SK-N-SH treated with all-trans-retinoic acid at 6 μM for 48 hours (cell line): Measurements from ENCODE around the gene FRMD4A.

Experiments
- ATAC-seq: fragments of 200-7000 bp; cut with Tn5 transposase; 3 replicates; pipeline ENCODE4 v1.9.1; 2020; ENCODE audit warnings: mild to moderate bottlenecking, moderate library complexity
- ARNTL ChIP-seq: fragments of 450-650 bp; formaldehyde crosslinking; IDR thresholded peaks from 2 replicates; pipeline ENCODE4 v1.5.0; 2020; ENCODE audit warnings: low read depth, mild to moderate bottlenecking, moderate library complexity, borderline replicate concordance
- CREB5 ChIP-seq: fragments of 250-450 bp; sonication (Bioruptor Pico); IDR thresholded peaks from 2 replicates; pipeline ENCODE4 v1.5.1; 2020; ENCODE audit warnings: low read depth, mild to moderate bottlenecking, moderate library complexity
- CSDC2 ChIP-seq: fragments of 250-450 bp; sonication (Bioruptor Pico); IDR thresholded peaks from 2 replicates; pipeline ENCODE4 v1.5.0; 2020; ENCODE audit warnings: mild to moderate bottlenecking, moderate library complexity
- CSRNP3 ChIP-seq: fragments of 250-450 bp; sonication (Bioruptor Pico); IDR thresholded peaks from 2 replicates; pipeline ENCODE4 v1.5.1; 2021; ENCODE audit warnings: mild to moderate bottlenecking, moderate library complexity
- ESRRG ChIP-seq: fragments of 250-450 bp; sonication (Bioruptor Pico); IDR thresholded peaks from 2 replicates; pipeline ENCODE4 v1.6.1; 2021; ENCODE audit warnings: mild to moderate bottlenecking
- ISL1 ChIP-seq: fragments of 250-450 bp; sonication (Bioruptor Pico); IDR thresholded peaks from 2 replicates; pipeline ENCODE4 v2.1.2; 2022; ENCODE audit warnings: mild to moderate bottlenecking, moderate library complexity
- OSR1 ChIP-seq: fragments of 250-450 bp; sonication (Bioruptor Pico); IDR thresholded peaks from 2 replicates; pipeline ENCODE4 v1.8.0; 2022; ENCODE audit warnings: moderate library complexity, mild to moderate bottlenecking, inconsistent platforms
- PATZ1 ChIP-seq: fragments of 250-450 bp; sonication (Bioruptor Pico); IDR thresholded peaks from 2 replicates; pipeline ENCODE4 v1.8.0; 2020; ENCODE audit warnings: mild to moderate bottlenecking, moderate library complexity, borderline replicate concordance
- POU6F1 ChIP-seq: fragments of 250-450 bp; sonication (Bioruptor Pico); IDR thresholded peaks from 2 replicates; pipeline ENCODE4 v1.8.0; 2021; ENCODE audit warnings: low read depth, mild to moderate bottlenecking, moderate library complexity, borderline replicate concordance
- RARB ChIP-seq: fragments of 250-450 bp; sonication (Bioruptor Pico); IDR thresholded peaks from 2 replicates; pipeline ENCODE4 v1.8.0; 2021; ENCODE audit warnings: mild to moderate bottlenecking, moderate library complexity
- SNAI2 ChIP-seq: fragments of 250-450 bp; sonication (Bioruptor Pico); IDR thresholded peaks from 2 replicates; pipeline ENCODE4 v1.5.0; 2020; ENCODE audit warnings: mild to moderate bottlenecking, moderate library complexity
- TCF4 ChIP-seq: fragments of 250-450 bp; sonication (Bioruptor Pico); IDR thresholded peaks from 2 replicates; pipeline ENCODE4 v1.8.0; 2021; ENCODE audit warnings: mild to moderate bottlenecking, moderate library complexity, borderline replicate concordance
- TOX ChIP-seq: fragments of 250-450 bp; sonication (Bioruptor Pico); IDR thresholded peaks from 2 replicates; pipeline ENCODE4 v1.8.0; 2021; ENCODE audit warnings: mild to moderate bottlenecking, moderate library complexity, borderline replicate concordance
- TSHZ2 ChIP-seq: fragments of 250-450 bp; sonication (Bioruptor Pico); IDR thresholded peaks from 2 replicates; pipeline ENCODE4 v1.5.0; 2020; ENCODE audit warnings: mild to moderate bottlenecking, moderate library complexity
- ZC3H10 ChIP-seq: fragments of 250-450 bp; sonication (Bioruptor Pico); IDR thresholded peaks from 2 replicates; pipeline ENCODE4 v1.5.1; 2021; ENCODE audit warnings: mild to moderate bottlenecking, moderate library complexity
- ZFP3 ChIP-seq: fragments of 250-450 bp; sonication (Bioruptor Pico); IDR thresholded peaks from 2 replicates; pipeline ENCODE4 v1.5.0; 2020; ENCODE audit warnings: mild to moderate bottlenecking, moderate library complexity
- ZFP30 ChIP-seq: fragments of 450-650 bp; formaldehyde crosslinking; IDR thresholded peaks from 2 replicates; pipeline ENCODE4 v1.5.0; 2022; ENCODE audit warnings: mild to moderate bottlenecking, moderate library complexity
- ZNF565 ChIP-seq: fragments of 450-650 bp; formaldehyde crosslinking; conservative IDR thresholded peaks from 2 replicates; pipeline ENCODE4 v1.5.0; 2020; ENCODE audit warnings: low read depth, mild to moderate bottlenecking, moderate library complexity
- ZNF70 ChIP-seq: fragments of 450-650 bp; formaldehyde crosslinking; IDR thresholded peaks from 2 replicates; pipeline ENCODE4 v1.5.0; 2020; ENCODE audit warnings: mild to moderate bottlenecking, moderate library complexity
- ZNF8 ChIP-seq: fragments of 450-650 bp; formaldehyde crosslinking; IDR thresholded peaks from 2 replicates; pipeline ENCODE4 v1.5.0; 2020; ENCODE audit warnings: mild to moderate bottlenecking, moderate library complexity

The FRMD4A gene

GRCh38 chr10:13627459-13628310 is 703.0 kb downstream of the FRMD4A start (continued):
- TF ChIP-seq PATZ1 (no peak), TCF4 (CRISPR knock-in tag) (no peak), ZFP3 (CRISPR knock-in tag) (no peak), ZFP30 (no peak), OSR1 (CRISPR knock-in tag) (no peak)

- no peak for TF ChIP-seq ARNTL
- TF ChIP-seq ZC3H10 (CRISPR knock-in tag) = no peak
- no peak for TF ChIP-seq CSRNP3
- no peak for TF ChIP-seq ZFP30
- no peak for TF ChIP-seq TCF4 (CRISPR knock-in tag)
- TF ChIP-seq ZNF565 (CRISPR knock-in tag) = no peak
- TF ChIP-seq ISL1 (CRISPR knock-in tag) = no peak
- no peak for TF ChIP-seq PATZ1
- no peak for TF ChIP-seq ZFP3 (CRISPR knock-in tag)
- no peak for TF ChIP-seq ESRRG (CRISPR knock-in tag)
- no peak for TF ChIP-seq SNAI2 (CRISPR knock-in tag)
- TF ChIP-seq ZNF70 (CRISPR knock-in tag) = no peak
- TF ChIP-seq TOX (CRISPR knock-in tag) = no peak
- no peak for TF ChIP-seq CREB5 (CRISPR knock-in tag)
- TF ChIP-seq TSHZ2 (CRISPR knock-in tag) = no peak
- no peak for TF ChIP-seq ZNF8 (CRISPR knock-in tag)
- no peak for TF ChIP-seq CSDC2 (CRISPR knock-in tag)
- TF ChIP-seq POU6F1 (CRISPR knock-in tag) = no peak
- no peak for TF ChIP-seq RARB (CRISPR knock-in tag)
- ATAC-seq = no peak
Measured at GRCh38 chr10:13624630-13625029, 706.1 kb downstream of the FRMD4A start.
